CD4-positive, CD25-positive, alpha-beta regulatory T cell (primary cell): ENCODE data around the gene FYN. TPM values are rescaled to one million over a fixed set of nuclear protein-coding genes. Genes with fewer than 3 reads are reported as not detected.

Source experiments
- ATAC-seq, 2 donors: fragments of 150-1000 bp; cut with Tn5 transposase; one replicate each; pipeline ENCODE4 v1.10.0; 2021; ENCODE audit warnings: low read depth in 2 of 2, moderate number of reproducible peaks in 2 of 2, moderate library complexity in 1 of 2
- DNase-seq, 3 donors: peaks; one replicate each; pipeline versions ENCODE4 v3.0.0 to v3.0.0-alpha.2; 2012 to 2022; ENCODE audit warnings: mixed read lengths in 1 of 3
- H3K27ac ChIP-seq: one replicate; pipeline ENCODE4 v1.7.0; 2013; ENCODE audit warnings: mild to moderate bottlenecking, low read length; ENCODE audit not compliant: insufficient read depth, poor library complexity, severe bottlenecking
- H3K27me3 ChIP-seq: one replicate; pipeline ENCODE4 v1.7.0; 2013; ENCODE audit warnings: low read length; ENCODE audit not compliant: control insufficient read depth, insufficient read depth
- H3K36me3 ChIP-seq: one replicate; pipeline ENCODE4 v1.7.0; 2013; ENCODE audit warnings: mild to moderate bottlenecking, low read length, moderate library complexity; ENCODE audit not compliant: control insufficient read depth, insufficient read depth
- H3K4me1 ChIP-seq: 2 replicates; pipeline ENCODE4 v1.7.0; 2013; ENCODE audit warnings: mild to moderate bottlenecking, low read length; ENCODE audit not compliant: insufficient read depth, control insufficient read depth, poor library complexity, severe bottlenecking
- H3K4me3 ChIP-seq: one replicate; pipeline ENCODE4 v1.7.0; 2013; ENCODE audit warnings: low read depth, mild to moderate bottlenecking, low read length, moderate library complexity
- H3K9me3 ChIP-seq, 2 experiments: 1 replicate in 1 of 2; 2 replicates in 1 of 2; pipeline ENCODE4 v1.7.0; 2013; ENCODE audit warnings: low read length in 2 of 2, mild to moderate bottlenecking in 1 of 2, moderate library complexity in 1 of 2; ENCODE audit not compliant: control insufficient read depth in 2 of 2
- H3K27ac Mint-ChIP-seq, 3 donors: one replicate each; pipeline ENCODE4 v1.8.0; 2020 to 2022; ENCODE audit warnings: mild to moderate bottlenecking in 3 of 3, mixed read lengths in 3 of 3, moderate library complexity in 2 of 3
- H3K27me3 Mint-ChIP-seq: one replicate; pipeline ENCODE4 v1.8.0; 2022; ENCODE audit warnings: mild to moderate bottlenecking, mixed read lengths
- H3K36me3 Mint-ChIP-seq: one replicate; pipeline ENCODE4 v1.8.0; 2020; ENCODE audit warnings: mixed read lengths
- H3K4me1 Mint-ChIP-seq, 4 donors: one replicate each; pipeline ENCODE4 v1.8.0; 2020 to 2022; ENCODE audit warnings: mixed read lengths in 4 of 4, mild to moderate bottlenecking in 1 of 4
- H3K4me3 Mint-ChIP-seq, 4 donors: one replicate each; pipeline ENCODE4 v1.8.0; 2020 to 2022; ENCODE audit warnings: mild to moderate bottlenecking in 4 of 4, mixed read lengths in 4 of 4, moderate library complexity in 3 of 4
- H3K9me3 Mint-ChIP-seq, 7 donors: one replicate each; pipeline ENCODE4 v1.8.0; 2020 to 2022; ENCODE audit warnings: mixed read lengths in 7 of 7, mild to moderate bottlenecking in 3 of 7, moderate library complexity in 2 of 7
- polyA plus RNA-seq, 4 donors: library from polyadenylated mRNA; unstranded; fragments of 300-500 nt; fragmentation: Illumina TruSeq; gene quantifications; one replicate each; pipeline ENCODE4 v1.2.3, GENCODE V29; 2021
- total RNA-seq: library from RNA; stranded (reverse); gene quantifications from one replicate; pipeline ENCODE4 v1.2.3, GENCODE V29; 2022

Gene FYN
- total and polyA plus RNA-seq, 5 donors from 2014 or later = 267 to 592 (median 295) TPM

DNA sequence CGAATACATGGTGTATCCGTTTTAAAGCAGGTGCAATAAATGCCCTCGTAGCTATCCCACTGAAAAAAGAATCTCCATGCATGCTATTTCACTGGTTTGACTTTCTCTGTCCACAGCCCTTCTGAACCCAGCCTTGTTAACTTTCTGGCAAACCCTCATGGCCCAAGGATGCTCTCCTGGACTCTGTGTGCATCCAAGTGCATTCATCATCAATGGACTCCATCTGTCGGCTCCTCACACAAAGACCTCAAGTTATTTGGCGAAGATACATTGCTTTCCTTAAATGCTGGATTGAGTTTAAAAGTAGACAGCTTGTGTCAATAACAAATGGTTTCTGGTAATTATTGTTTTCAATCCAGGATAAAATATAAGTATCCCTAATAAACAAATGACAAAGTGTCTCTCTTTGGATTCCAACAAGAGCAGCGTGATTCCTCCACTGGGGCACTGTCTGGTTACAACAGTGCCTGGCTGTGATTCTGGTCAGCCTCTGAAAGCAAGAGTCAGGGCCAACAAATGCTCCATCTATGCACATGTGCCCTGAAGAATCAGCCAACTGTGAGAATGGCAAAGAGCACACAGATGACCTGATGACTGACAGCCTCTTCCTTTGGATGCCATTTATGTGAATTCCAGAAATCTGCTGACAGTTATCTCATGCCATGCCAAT lies 55.7 kb downstream of the FYN start:
- Histone ChIP-seq H3K4me3 (no peak overlapping the region), H3K9me3 (no peaks in the 10 kb centered on the region), H3K36me3 (peaks cover 25% of the 10 kb centered on the region), H3K27me3 (no peaks in the 10 kb centered on the region), H3K4me1 (peaks cover 37% of the 10 kb centered on the region), H3K27ac (no peak overlapping the region)
- peak overlapping the region in 1 of 4 donors; percentile 36 for H3K4me3 Mint-ChIP-seq
- no peak for ATAC-seq
- peak overlapping the region; percentile 26 to 79 (median 65) for H3K27ac Mint-ChIP-seq
- no peaks in the 10 kb centered on the region for H3K27me3 Mint-ChIP-seq
- H3K4me1 Mint-ChIP-seq = peaks cover 42 to 78% (median 55%) of the 10 kb centered on the region in 4 donors
- peaks cover 24% of the 10 kb centered on the region for H3K36me3 Mint-ChIP-seq
- DNase-seq = no peak
- no peaks in the 10 kb centered on the region for H3K9me3 Mint-ChIP-seq

DNA sequence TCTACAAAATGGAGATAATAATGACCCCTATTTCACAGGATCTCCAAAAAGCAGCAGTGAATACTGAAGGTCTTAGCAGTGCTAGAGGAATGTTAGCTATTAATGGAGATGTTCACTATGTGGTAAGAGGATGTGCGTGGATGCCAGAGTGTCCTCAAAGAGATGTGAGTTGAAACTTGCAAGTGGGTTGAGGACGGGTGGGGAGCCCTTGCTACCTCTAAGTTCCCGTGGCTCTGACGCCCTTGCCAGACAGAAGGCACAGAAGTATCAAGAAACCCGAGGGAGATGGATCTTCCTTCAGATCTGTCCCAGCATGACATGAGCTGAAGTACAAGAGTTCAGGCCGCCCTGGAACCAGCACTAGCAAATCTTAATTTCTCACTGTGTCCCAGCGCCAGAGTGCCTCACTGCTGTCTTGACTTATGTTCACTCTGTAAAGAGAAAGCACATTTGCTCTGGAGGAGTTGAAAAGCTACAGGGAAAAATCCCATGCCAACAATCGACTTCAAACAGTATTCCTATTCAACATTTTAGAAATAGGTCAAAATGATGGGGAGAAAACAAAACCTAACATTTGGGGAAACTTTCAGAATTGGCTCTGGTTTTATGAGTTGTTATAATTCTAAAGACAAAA lies 59.5 kb downstream of the FYN start:
- Histone ChIP-seq H3K4me3 (peak overlapping the region; percentile 23), H3K27ac (peak overlapping the region; percentile 41), H3K27me3 (no peaks in the 10 kb centered on the region), H3K9me3 (no peaks in the 10 kb centered on the region), H3K36me3 (peaks cover 25% of the 10 kb centered on the region), H3K4me1 (peaks cover 69% of the 10 kb centered on the region)
- Mint-ChIP-seq H3K27ac (peak overlapping the region; percentile 55 to 90 (median 72)), H3K27me3 (no peaks in the 10 kb centered on the region), H3K4me3 (peak overlapping the region in 3 of 4 donors; percentile 31 to 69 (median 67)), H3K9me3 (peaks cover 0 to 2% (median 0%) of the 10 kb centered on the region in 7 donors), H3K36me3 (peaks cover 23% of the 10 kb centered on the region), H3K4me1 (peaks cover 59 to 87% (median 70%) of the 10 kb centered on the region in 4 donors)
- no peak for DNase-seq
- ATAC-seq = no peak

DNA sequence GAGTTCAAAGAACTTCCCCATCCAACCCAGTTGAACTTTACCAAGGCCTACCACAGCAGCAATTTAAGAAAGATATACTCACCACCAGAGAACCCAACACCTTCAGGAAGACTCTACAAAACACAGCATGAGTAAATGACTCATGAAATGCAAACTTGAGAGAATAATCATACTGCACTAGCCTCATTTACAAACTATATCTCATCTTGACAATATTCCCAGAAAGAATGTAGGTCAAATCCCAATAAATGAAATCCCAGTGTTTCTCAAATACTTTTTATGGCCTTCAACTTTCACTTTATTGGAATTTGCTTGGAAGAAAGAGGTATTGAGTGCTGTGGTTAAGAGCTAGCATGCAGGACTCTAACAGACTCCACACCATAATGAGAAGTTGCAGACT lies 60.0 kb downstream of the FYN start:
- H3K4me3 ChIP-seq = peak overlapping the region; percentile 23
- no peaks in the 10 kb centered on the region for H3K27me3 ChIP-seq
- H3K36me3 Mint-ChIP-seq = peaks cover 18% of the 10 kb centered on the region
- H3K27ac ChIP-seq = peak overlapping the region; percentile 41
- H3K36me3 ChIP-seq = peaks cover 20% of the 10 kb centered on the region
- ATAC-seq = peak; percentile 40 to 63
- H3K27me3 Mint-ChIP-seq = no peaks in the 10 kb centered on the region
- H3K4me3 Mint-ChIP-seq = peak overlapping the region; percentile 31 to 69 (median 56)
- peak overlapping the region; percentile 55 to 90 (median 72) for H3K27ac Mint-ChIP-seq
- no peak for DNase-seq
- H3K9me3 Mint-ChIP-seq = peaks cover 0 to 2% (median 0%) of the 10 kb centered on the region in 7 donors
- no peaks in the 10 kb centered on the region for H3K9me3 ChIP-seq
- peaks cover 70% of the 10 kb centered on the region for H3K4me1 ChIP-seq
- peaks cover 60 to 87% (median 67%) of the 10 kb centered on the region in 4 donors for H3K4me1 Mint-ChIP-seq

DNA sequence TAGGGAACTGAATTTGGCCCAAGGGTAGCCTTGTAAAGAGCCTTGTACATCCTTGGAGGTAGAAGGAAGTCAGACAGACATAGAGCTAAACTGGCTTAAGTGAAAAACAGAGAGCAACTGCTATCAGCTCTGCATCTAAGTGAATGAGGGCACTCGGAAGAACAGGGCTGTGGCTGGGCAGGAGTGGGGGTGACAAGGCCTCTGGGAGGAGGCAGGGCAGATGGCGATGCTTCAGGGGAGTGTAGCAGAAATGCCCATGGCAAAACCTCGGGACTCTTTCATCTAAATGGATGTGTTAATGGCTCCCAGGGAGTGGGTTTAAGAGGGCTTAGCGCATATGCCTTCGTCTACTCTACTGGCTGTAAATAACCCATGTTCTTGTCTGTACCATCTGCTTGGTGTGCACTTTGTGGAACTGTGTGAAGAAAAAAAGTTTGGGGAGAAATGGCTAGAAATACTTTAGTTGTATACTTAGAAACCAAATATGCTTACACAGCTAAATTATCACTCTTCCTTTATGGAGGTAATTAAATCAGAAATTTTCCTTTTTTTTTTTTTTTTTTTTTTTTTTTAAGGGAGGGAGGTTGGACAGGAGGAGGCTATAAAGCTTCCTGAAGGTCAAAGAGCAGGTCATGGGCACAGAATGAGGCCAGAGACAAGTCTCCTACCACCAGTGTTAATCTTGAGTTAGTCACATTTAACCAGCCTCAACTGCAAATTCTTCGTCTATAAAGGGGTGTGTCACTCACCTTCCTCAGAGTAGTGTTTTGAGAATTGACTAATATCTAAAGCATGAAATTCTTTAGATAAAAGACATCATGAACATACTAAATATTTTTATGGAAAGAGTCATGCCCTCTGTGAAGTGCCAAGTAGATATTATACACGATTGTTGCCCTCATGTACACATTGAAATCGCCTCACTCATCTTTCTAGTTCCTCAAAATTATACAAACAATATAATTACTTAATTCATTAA lies 60.9 kb downstream of the FYN start:
- H3K4me1 Mint-ChIP-seq = peaks cover 58 to 87% (median 64%) of the 10 kb centered on the region in 4 donors
- peaks cover 0 to 2% (median 0%) of the 10 kb centered on the region in 7 donors for H3K9me3 Mint-ChIP-seq
- Histone ChIP-seq H3K9me3 (no peaks in the 10 kb centered on the region), H3K4me3 (peak overlapping the region; percentile 23), H3K4me1 (peaks cover 70% of the 10 kb centered on the region), H3K36me3 (peaks cover 15% of the 10 kb centered on the region), H3K27ac (peak overlapping the region; percentile 58), H3K27me3 (no peaks in the 10 kb centered on the region)
- peaks cover 20% of the 10 kb centered on the region for H3K36me3 Mint-ChIP-seq
- ATAC-seq = peak in 1 of 2 donors; percentile 44
- peak overlapping the region; percentile 38 to 71 (median 56) for H3K4me3 Mint-ChIP-seq
- peak overlapping the region; percentile 90 to 98 (median 92) for H3K27ac Mint-ChIP-seq
- DNase-seq = peak in 1 of 3 donors; percentile 49
- H3K27me3 Mint-ChIP-seq = no peaks in the 10 kb centered on the region

DNA sequence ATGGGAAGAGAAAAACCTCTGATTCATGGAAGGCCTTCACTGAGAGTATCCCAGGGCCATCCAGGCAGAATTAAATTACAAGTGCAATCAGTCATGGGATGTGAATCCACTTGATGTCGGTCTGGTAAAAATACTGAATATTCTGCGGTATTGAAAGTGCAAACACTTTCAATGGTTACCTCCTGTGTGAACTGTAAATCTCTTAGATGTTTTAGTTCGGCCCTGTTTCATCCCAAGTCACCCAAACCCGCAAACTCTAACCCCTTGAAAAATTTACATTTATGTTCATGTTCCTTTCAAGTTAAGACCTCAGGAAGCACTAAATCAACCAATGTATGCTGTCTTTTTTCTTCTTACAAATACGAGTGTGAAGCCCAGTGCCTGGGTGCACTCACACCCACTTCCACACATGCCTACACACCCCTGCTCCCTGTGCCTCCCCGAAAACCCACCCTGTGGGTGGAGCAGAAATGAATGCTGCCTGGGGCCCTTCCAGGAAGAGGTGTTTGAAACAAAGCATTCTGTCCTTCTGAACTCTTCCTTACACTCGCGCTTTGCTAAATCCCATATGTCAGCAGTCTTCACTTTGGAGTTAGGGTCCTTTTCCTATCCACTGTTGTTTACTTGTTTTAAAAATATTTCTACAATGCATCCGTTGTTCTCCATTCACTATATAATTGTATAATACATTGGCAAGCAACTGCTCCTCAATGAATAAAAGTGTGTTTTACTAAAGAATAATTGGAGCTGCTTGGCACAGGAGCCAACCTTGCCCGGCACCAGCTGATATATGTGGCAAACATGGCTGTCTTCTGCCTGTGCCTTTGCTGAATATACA lies 62.7 kb downstream of the FYN start:
- Histone ChIP-seq H3K36me3 (peaks cover 12% of the 10 kb centered on the region), H3K27ac (peak overlapping the region; percentile 58), H3K4me1 (peaks cover 89% of the 10 kb centered on the region), H3K4me3 (peak overlapping the region; percentile 55), H3K9me3 (no peaks in the 10 kb centered on the region), H3K27me3 (no peaks in the 10 kb centered on the region)
- Mint-ChIP-seq H3K36me3 (peaks cover 23% of the 10 kb centered on the region), H3K4me1 (peaks cover 60 to 92% (median 74%) of the 10 kb centered on the region in 4 donors), H3K4me3 (peak overlapping the region; percentile 45 to 75 (median 68)), H3K27me3 (no peaks in the 10 kb centered on the region), H3K9me3 (peaks cover 0 to 2% (median 0%) of the 10 kb centered on the region in 7 donors), H3K27ac (peak overlapping the region; percentile 80 to 91 (median 91))
- ATAC-seq (no peak), DNase-seq (peak in 2 of 3 donors; percentile 14 to 55)

DNA sequence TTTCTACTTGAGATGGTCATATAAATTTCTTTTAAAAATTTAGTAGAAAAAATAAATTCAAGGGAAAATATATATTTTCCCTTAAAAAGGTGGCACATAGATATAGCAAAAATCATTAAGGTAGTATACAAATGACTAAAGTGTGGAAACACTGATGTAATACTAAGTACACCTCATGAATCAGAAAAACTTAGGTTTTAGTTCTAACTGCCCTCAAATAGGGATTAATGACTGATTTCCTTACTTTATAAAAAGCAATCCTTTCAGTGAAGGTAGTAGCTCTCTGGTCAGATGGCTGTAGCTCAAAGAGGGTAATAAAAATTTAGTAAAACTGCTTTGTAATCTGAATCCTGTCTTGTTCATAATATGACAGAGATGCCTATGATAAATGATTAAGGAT lies 63.5 kb downstream of the FYN start:
- Mint-ChIP-seq H3K27ac (peak overlapping the region; percentile 89 to 91 (median 91)), H3K27me3 (no peaks in the 10 kb centered on the region), H3K9me3 (peaks cover 0 to 2% (median 0%) of the 10 kb centered on the region in 7 donors), H3K4me3 (peak overlapping the region in 3 of 4 donors; percentile 45 to 75 (median 67)), H3K36me3 (peaks cover 23% of the 10 kb centered on the region), H3K4me1 (peaks cover 61 to 93% (median 79%) of the 10 kb centered on the region in 4 donors)
- H3K27me3 ChIP-seq = no peaks in the 10 kb centered on the region
- peaks cover 12% of the 10 kb centered on the region for H3K36me3 ChIP-seq
- no peaks in the 10 kb centered on the region for H3K9me3 ChIP-seq
- ATAC-seq (no peak), DNase-seq (no peak)
- peak overlapping the region; percentile 58 for H3K27ac ChIP-seq
- H3K4me3 ChIP-seq = peak overlapping the region; percentile 55
- H3K4me1 ChIP-seq = peaks cover 96% of the 10 kb centered on the region
